GM23338 (cell line): Measurements from ENCODE around the gene ARHGAP32. TPM values are rescaled to one million over a fixed set of nuclear protein-coding genes. Genes with fewer than 3 reads are reported as not detected.

ENCODE experiments used
- ATAC-seq: fragments of 200-7000 bp; cut with Tn5 transposase; 3 replicates; pipeline ENCODE4 v1.9.1; 2020
- DNase-seq: peaks from one replicate; pipeline ENCODE4 v3.0.0-alpha.2; 2015; ENCODE audit warnings: low spot score
- H2AFZ ChIP-seq: fragments of 200-600 bp; sonication (generic); 2 replicates; pipeline ENCODE4 v1.8.0; 2016; ENCODE audit warnings: antibody characterized with exemption, mild to moderate bottlenecking, moderate library complexity
- H3F3A ChIP-seq: fragments of 200-600 bp; sonication (generic); replicated peaks from 2 replicates; pipeline ENCODE4 v1.8.0; 2017; ENCODE audit warnings: antibody characterized with exemption, mixed run types, low read depth
- H3K27ac ChIP-seq: fragments of 200-600 bp; sonication (generic); 2 replicates; pipeline ENCODE4 v1.6.1; 2016; ENCODE audit warnings: low read depth
- H3K27me3 ChIP-seq: fragments of 200-600 bp; sonication (generic); 2 replicates; pipeline ENCODE4 v1.8.0; 2016; ENCODE audit warnings: mild to moderate bottlenecking, mixed run types, moderate library complexity; ENCODE audit not compliant: insufficient read depth
- H3K36me3 ChIP-seq: fragments of 200-600 bp; sonication (generic); 2 replicates; pipeline ENCODE4 v1.8.0; 2016; ENCODE audit warnings: mild to moderate bottlenecking; ENCODE audit not compliant: insufficient read depth
- H3K4me1 ChIP-seq: fragments of 200-600 bp; sonication (generic); 2 replicates; pipeline ENCODE4 v1.8.0; 2016; ENCODE audit warnings: mild to moderate bottlenecking, moderate library complexity; ENCODE audit not compliant: insufficient read depth
- H3K4me2 ChIP-seq: fragments of 200-600 bp; sonication (generic); 2 replicates; pipeline ENCODE4 v1.7.1; 2017; ENCODE audit warnings: mixed run types
- H3K4me3 ChIP-seq: fragments of 200-600 bp; sonication (generic); 2 replicates; pipeline ENCODE4 v1.6.1; 2016; ENCODE audit warnings: mixed run types
- H3K79me2 ChIP-seq: fragments of 200-600 bp; sonication (generic); replicated peaks from 2 replicates; pipeline ENCODE4 v1.8.0; 2017; ENCODE audit warnings: mild to moderate bottlenecking; ENCODE audit not compliant: insufficient read depth
- H3K9me2 ChIP-seq: fragments of 200-600 bp; sonication (generic); 2 replicates; pipeline ENCODE4 v1.8.0; 2017; ENCODE audit not compliant: insufficient read depth
- H4K20me1 ChIP-seq: fragments of 200-600 bp; sonication (generic); replicated peaks from 2 replicates; pipeline ENCODE4 v1.8.0; 2017; ENCODE audit warnings: mild to moderate bottlenecking; ENCODE audit not compliant: insufficient read depth
- H3K27ac Mint-ChIP-seq: 2 replicates; pipeline ENCODE4 v1.8.0; 2020; ENCODE audit warnings: inconsistent platforms, mild to moderate bottlenecking, moderate library complexity, mixed read lengths
- H3K27me3 Mint-ChIP-seq: 3 replicates; pipeline ENCODE4 v1.8.0; 2022; ENCODE audit warnings: low read depth, mild to moderate bottlenecking, moderate library complexity, mixed read lengths, inconsistent platforms; ENCODE audit not compliant: insufficient read depth, poor library complexity
- H3K36me3 Mint-ChIP-seq: 3 replicates; pipeline ENCODE4 v1.8.0; 2021; ENCODE audit warnings: low read depth, mild to moderate bottlenecking, inconsistent platforms, moderate library complexity, mixed read lengths
- H3K4me1 Mint-ChIP-seq: 3 replicates; pipeline ENCODE4 v1.8.0; 2020; ENCODE audit warnings: mild to moderate bottlenecking, inconsistent platforms, mixed read lengths
- H3K4me3 Mint-ChIP-seq: 3 replicates; pipeline ENCODE4 v1.8.0; 2021; ENCODE audit warnings: moderate library complexity, mild to moderate bottlenecking, inconsistent platforms, mixed read lengths
- H3K9me3 Mint-ChIP-seq: 3 replicates; pipeline ENCODE4 v1.8.0; 2020; ENCODE audit warnings: moderate library complexity, mild to moderate bottlenecking, inconsistent platforms, mixed read lengths
- EZH2 ChIP-seq: fragments of 200-600 bp; sonication (generic); IDR thresholded peaks from one replicate; pipeline ENCODE4 v1.8.0; 2017; ENCODE audit warnings: antibody characterized with exemption, mild to moderate bottlenecking, low read depth; ENCODE audit not compliant: unreplicated experiment
- NANOG ChIP-seq: IDR thresholded peaks from 2 replicates; pipeline ENCODE4 v1.6.1; 2016; ENCODE audit warnings: antibody characterized with exemption, borderline replicate concordance
- STAT1 ChIP-seq: IDR thresholded peaks from one replicate; pipeline ENCODE4 v1.6.1; 2016; ENCODE audit warnings: antibody characterized with exemption; ENCODE audit not compliant: unreplicated experiment
- ZNF331 ChIP-seq: fragments of 250-450 bp; sonication (Bioruptor Pico); IDR thresholded peaks from 2 replicates; pipeline ENCODE4 v1.5.0; 2020; ENCODE audit warnings: low read depth, mild to moderate bottlenecking, moderate library complexity
- polyA plus RNA-seq: library from polyadenylated mRNA; unstranded; fragments of >200 nt; fragmentation: Nextera tagmentation; extraction: Ambion mirVana; gene quantifications from 2 replicates; pipeline ENCODE4 v1.2.1, GENCODE V29; 2016
- total RNA-seq: library from RNA; depleted of rRNA; stranded (reverse); fragments of >200 nt; shearing (Covaris generic); gene quantifications from 2 replicates; pipeline ENCODE4 v1.2.3, GENCODE V29; 2014
- TF ChIP-seq, protein P1 (sequence below): fragments of 250-450 bp; sonication (Bioruptor Pico); IDR thresholded peaks from 2 replicates; pipeline ENCODE4 v1.5.0; 2020; ENCODE audit warnings: mild to moderate bottlenecking, moderate library complexity
- TF ChIP-seq, protein P2 (sequence below), 2 experiments: fragments of 200-600 bp in 1 of 2; sonication (generic) in 1 of 2; conservative IDR thresholded peaks; 2 replicates each; pipeline versions ENCODE4 v1.5.1 to v1.6.1; 2016 to 2017; ENCODE audit warnings: antibody characterized with exemption in 2 of 2, low read depth in 2 of 2, mild to moderate bottlenecking in 2 of 2, moderate library complexity in 1 of 2

Gene ARHGAP32
- total and polyA plus RNA-seq, 2 experiments from 2014 or later, result 3.9 to 17.2 TPM

DNA sequence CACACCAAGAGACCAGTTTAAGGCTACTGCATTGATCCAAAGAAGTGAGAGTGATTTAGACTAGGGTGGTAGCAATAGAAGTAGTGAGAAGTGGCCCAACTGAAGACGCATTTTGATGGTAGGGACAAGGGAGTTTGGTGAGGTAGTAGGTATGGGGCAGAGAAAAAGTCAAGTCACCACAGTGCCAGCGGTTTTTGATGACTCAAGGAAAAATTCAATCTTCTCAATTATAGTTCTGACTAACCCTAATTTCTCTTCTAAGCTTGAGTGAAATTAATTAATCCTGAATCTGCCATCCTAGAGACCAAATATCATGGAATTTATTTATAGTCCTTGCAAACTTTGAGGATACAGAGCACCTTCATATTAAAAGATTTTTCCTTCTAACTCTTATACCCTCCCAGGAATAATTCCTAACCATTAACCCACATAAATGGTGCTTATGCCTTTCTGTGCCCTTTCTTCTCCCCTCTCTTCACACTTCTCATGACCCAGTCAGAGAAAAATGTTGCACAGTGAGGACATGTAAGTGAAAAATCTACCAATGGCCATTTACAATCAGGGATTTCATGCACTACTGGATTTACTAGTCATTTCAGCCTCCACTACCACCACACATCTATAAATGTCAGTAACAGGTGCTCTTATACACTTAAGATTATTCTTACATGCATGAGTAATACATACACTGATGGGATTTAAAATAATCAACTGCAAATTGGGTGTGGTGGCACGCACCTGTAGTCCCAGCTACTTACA is 45.9 kb upstream of the ARHGAP32 start:
- Mint-ChIP-seq H3K27me3 (peaks cover 2% of the 10 kb centered on the region), H3K27ac (peak overlapping the region; percentile 64), H3K36me3 (no peaks in the 10 kb centered on the region), H3K4me3 (no peak overlapping the region), H3K4me1 (peaks cover 4% of the 10 kb centered on the region; the same call in 2 of the 3 replicates), H3K9me3 (no peaks in the 10 kb centered on the region)
- Histone ChIP-seq H3K79me2 (peaks cover 47% of the 10 kb centered on the region), H3K4me3 (no peak overlapping the region), H2AFZ (no peak overlapping the region), H3K27ac (no peak overlapping the region), H3K27me3 (no peaks in the 10 kb centered on the region), H3K4me2 (no peak overlapping the region), H3K36me3 (no peaks in the 10 kb centered on the region), H3K9me2 (no peaks in the 10 kb centered on the region), H4K20me1 (peaks cover 4% of the 10 kb centered on the region; the same call in 1 of the 2 replicates), H3F3A (no peaks in the 10 kb centered on the region), H3K4me1 (peaks cover 6% of the 10 kb centered on the region; the same call in 1 of the 2 replicates)
- DNase-seq (no peak), ATAC-seq (no peak)
- TF ChIP-seq ZNF331 (CRISPR knock-in tag) (no peak), STAT1 (no peak), NANOG (no peak), EZH2 (no peak)
- TF ChIP-seq, protein P1, sequence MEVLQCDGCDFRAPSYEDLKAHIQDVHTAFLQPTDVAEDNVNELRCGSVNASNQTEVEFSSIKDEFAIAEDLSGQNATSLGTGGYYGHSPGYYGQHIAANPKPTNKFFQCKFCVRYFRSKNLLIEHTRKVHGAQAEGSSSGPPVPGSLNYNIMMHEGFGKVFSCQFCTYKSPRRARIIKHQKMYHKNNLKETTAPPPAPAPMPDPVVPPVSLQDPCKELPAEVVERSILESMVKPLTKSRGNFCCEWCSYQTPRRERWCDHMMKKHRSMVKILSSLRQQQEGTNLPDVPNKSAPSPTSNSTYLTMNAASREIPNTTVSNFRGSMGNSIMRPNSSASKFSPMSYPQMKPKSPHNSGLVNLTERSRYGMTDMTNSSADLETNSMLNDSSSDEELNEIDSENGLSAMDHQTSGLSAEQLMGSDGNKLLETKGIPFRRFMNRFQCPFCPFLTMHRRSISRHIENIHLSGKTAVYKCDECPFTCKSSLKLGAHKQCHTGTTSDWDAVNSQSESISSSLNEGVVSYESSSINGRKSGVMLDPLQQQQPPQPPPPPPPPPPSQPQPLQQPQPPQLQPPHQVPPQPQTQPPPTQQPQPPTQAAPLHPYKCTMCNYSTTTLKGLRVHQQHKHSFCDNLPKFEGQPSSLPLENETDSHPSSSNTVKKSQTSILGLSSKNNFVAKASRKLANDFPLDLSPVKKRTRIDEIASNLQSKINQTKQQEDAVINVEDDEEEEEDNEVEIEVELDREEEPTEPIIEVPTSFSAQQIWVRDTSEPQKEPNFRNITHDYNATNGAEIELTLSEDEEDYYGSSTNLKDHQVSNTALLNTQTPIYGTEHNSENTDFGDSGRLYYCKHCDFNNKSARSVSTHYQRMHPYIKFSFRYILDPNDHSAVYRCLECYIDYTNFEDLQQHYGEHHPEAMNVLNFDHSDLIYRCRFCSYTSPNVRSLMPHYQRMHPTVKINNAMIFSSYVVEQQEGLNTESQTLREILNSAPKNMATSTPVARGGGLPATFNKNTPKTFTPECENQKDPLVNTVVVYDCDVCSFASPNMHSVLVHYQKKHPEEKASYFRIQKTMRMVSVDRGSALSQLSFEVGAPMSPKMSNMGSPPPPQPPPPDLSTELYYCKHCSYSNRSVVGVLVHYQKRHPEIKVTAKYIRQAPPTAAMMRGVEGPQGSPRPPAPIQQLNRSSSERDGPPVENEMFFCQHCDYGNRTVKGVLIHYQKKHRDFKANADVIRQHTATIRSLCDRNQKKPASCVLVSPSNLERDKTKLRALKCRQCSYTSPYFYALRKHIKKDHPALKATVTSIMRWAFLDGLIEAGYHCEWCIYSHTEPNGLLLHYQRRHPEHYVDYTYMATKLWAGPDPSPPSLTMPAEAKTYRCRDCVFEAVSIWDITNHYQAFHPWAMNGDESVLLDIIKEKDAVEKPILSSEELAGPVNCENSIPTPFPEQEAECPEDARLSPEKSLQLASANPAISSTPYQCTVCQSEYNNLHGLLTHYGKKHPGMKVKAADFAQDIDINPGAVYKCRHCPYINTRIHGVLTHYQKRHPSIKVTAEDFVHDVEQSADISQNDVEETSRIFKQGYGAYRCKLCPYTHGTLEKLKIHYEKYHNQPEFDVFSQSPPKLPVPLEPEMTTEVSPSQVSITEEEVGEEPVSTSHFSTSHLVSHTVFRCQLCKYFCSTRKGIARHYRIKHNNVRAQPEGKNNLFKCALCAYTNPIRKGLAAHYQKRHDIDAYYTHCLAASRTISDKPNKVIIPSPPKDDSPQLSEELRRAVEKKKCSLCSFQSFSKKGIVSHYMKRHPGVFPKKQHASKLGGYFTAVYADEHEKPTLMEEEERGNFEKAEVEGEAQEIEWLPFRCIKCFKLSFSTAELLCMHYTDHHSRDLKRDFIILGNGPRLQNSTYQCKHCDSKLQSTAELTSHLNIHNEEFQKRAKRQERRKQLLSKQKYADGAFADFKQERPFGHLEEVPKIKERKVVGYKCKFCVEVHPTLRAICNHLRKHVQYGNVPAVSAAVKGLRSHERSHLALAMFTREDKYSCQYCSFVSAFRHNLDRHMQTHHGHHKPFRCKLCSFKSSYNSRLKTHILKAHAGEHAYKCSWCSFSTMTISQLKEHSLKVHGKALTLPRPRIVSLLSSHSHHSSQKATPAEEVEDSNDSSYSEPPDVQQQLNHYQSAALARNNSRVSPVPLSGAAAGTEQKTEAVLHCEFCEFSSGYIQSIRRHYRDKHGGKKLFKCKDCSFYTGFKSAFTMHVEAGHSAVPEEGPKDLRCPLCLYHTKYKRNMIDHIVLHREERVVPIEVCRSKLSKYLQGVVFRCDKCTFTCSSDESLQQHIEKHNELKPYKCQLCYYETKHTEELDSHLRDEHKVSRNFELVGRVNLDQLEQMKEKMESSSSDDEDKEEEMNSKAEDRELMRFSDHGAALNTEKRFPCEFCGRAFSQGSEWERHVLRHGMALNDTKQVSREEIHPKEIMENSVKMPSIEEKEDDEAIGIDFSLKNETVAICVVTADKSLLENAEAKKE, result no peak
- TF ChIP-seq, protein P2, sequence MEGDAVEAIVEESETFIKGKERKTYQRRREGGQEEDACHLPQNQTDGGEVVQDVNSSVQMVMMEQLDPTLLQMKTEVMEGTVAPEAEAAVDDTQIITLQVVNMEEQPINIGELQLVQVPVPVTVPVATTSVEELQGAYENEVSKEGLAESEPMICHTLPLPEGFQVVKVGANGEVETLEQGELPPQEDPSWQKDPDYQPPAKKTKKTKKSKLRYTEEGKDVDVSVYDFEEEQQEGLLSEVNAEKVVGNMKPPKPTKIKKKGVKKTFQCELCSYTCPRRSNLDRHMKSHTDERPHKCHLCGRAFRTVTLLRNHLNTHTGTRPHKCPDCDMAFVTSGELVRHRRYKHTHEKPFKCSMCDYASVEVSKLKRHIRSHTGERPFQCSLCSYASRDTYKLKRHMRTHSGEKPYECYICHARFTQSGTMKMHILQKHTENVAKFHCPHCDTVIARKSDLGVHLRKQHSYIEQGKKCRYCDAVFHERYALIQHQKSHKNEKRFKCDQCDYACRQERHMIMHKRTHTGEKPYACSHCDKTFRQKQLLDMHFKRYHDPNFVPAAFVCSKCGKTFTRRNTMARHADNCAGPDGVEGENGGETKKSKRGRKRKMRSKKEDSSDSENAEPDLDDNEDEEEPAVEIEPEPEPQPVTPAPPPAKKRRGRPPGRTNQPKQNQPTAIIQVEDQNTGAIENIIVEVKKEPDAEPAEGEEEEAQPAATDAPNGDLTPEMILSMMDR (conservative IDR thresholded peaks at IDR 0.05; ENCODE audit: low read depth in 2 of 2), result no peak
